Right atrium auricular region (tissue), 2 donors: ENCODE data around the gene SOCS7. TPM values are rescaled to one million over a fixed set of nuclear protein-coding genes. Genes with fewer than 3 reads are reported as not detected.
A peak's percentile ranks its signal among the peaks of the same experiment; 100 is the strongest.

Experiments used
- DNase-seq: peaks from one replicate; pipeline ENCODE4 v3.0.0-alpha.2; 2019; ENCODE audit warnings: low spot score
- H3K27ac ChIP-seq, 2 donors: fragments of 200-600 bp; sonication (generic); 1 replicate in 1 of 2; 2 replicates in 1 of 2; pipeline ENCODE4 v1.5.1; 2016 to 2019
- H3K27me3 ChIP-seq, 2 donors: fragments of 200-600 bp; sonication (generic); one replicate each; pipeline versions ENCODE4 v1.5.1 to v1.6.0; 2017 to 2019
- H3K36me3 ChIP-seq: fragments of 200-600 bp; sonication (generic); one replicate; pipeline ENCODE4 v1.5.1; 2016
- H3K4me1 ChIP-seq, 2 donors: fragments of 200-600 bp; sonication (generic); one replicate each; pipeline versions ENCODE4 v1.5.1 to v1.6.0; 2017 to 2019
- H3K4me3 ChIP-seq, 2 donors: fragments of 200-600 bp; sonication (generic); 1 replicate in 1 of 2; 2 replicates in 1 of 2; pipeline ENCODE4 v1.5.1; 2017 to 2019; ENCODE audit warnings: mild to moderate bottlenecking in 1 of 2, moderate library complexity in 1 of 2
- H3K9me3 ChIP-seq, 2 donors: fragments of 200-600 bp; sonication (generic); one replicate each; pipeline ENCODE4 v1.5.1; 2019
- total RNA-seq, 2 donors: library from RNA; depleted of rRNA; stranded (reverse); fragments of >200 nt; gene quantifications; one replicate each; pipeline ENCODE4 v1.1.0, GENCODE V29; 2016
- TF ChIP-seq, protein P1 (sequence below), 2 donors: fragments of 200-600 bp; sonication (generic); IDR thresholded peaks; one replicate each; pipeline ENCODE4 v1.5.1; 2019; ENCODE audit warnings: antibody characterized with exemption in 2 of 2

The SOCS7 gene
- total RNA-seq, 2 donors from 2014 or later = 12.2 to 14.8 TPM

DNA sequence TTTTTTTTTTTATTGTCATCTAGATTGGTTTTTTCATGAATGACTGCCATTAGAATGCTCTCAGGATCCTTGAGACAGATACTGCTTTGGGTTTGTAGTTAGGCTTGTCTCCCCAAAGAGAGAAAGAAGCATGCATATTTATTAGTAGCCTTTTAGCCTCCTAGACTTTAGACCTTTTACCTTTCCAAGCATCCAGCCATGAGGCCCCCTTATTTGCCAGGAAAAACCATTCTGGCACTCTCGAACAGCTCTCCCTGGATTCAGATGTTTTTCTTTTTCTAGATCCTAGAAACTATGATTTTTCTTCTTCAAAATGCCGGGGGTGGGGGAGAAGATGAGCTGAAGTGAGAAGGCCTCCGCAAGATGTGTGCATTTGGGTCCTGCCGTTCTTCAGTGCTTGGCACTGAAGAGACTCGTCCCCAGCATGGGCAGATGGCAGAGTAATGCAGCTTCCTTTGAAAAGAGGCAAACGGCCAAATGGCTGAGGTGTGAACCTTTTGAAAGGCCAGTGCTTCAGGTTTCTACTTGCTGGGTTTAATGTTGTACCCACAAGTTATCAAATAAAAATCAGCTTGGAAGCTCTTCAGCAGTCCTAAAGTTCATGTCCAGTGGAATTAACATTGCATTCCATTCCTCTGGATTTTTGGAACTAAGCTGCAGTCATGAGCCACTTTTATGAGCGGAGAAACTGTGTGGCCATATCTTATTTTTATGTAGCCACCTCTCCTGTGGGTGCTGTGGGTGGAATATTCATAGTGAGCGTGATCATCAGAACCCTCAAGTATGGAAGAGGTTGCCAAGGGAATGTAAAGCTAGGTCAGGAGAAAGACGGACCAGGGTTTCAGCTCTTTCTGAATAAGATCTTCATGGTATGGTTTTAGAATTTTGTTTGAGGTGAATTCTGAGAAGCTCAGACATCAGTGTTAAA is 7.2 kb downstream of the SOCS7 start:
- Histone ChIP-seq H3K4me1 (peaks cover 0 to 71% of the 10 kb centered on the region in 2 donors), H3K36me3 (no peaks in the 10 kb centered on the region), H3K27me3 (no peaks in the 10 kb centered on the region), H3K4me3 (no peak overlapping the region), H3K27ac (peak overlapping the region; percentile 46 to 49), H3K9me3 (no peaks in the 10 kb centered on the region)
- TF ChIP-seq, protein P1, sequence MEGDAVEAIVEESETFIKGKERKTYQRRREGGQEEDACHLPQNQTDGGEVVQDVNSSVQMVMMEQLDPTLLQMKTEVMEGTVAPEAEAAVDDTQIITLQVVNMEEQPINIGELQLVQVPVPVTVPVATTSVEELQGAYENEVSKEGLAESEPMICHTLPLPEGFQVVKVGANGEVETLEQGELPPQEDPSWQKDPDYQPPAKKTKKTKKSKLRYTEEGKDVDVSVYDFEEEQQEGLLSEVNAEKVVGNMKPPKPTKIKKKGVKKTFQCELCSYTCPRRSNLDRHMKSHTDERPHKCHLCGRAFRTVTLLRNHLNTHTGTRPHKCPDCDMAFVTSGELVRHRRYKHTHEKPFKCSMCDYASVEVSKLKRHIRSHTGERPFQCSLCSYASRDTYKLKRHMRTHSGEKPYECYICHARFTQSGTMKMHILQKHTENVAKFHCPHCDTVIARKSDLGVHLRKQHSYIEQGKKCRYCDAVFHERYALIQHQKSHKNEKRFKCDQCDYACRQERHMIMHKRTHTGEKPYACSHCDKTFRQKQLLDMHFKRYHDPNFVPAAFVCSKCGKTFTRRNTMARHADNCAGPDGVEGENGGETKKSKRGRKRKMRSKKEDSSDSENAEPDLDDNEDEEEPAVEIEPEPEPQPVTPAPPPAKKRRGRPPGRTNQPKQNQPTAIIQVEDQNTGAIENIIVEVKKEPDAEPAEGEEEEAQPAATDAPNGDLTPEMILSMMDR (IDR thresholded peaks at IDR 0.05) = no peak
- DNase-seq = no peak

DNA sequence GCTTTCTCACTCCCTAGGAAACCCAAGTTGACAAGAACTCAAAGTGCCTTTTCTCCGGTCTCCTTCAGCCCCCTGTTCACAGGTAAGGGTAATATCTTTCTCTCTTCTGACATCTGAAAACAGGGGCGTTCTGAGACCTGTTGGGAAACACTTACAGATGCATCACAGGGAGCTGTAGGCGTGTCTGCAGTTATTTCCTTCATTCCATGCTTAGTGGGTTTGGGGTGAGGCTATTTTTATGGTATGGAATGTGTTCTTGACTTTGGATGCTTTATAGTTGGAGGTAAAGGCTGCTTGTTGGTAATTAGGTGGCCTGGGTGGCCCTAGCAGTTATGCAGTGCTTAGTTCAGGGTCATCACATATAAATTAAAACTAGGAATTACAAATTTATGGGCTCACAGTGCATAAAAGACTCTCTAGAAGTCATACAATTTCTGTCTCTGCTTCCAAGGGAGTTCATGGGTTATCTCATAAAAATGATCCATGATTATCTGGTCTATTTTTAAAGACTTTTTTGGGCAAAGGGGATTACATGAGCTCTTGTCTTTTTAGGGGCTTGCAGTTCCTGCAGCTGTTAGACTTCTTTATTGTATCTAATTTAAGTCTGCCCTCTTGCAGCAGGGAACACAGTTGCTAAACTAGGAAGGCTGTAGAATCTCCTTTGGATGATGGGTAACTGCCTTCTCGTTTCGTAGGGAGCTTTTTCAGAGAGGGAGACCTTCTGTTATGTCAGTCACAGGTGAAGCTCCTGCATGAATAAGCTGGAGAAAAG is 10.2 kb downstream of the SOCS7 start:
- no peak overlapping the region for H3K4me3 ChIP-seq
- H3K27ac ChIP-seq = no peak overlapping the region
- TF ChIP-seq, protein P1 (IDR thresholded peaks at IDR 0.05) = no peak
- H3K4me1 ChIP-seq = peaks cover 0 to 41% of the 10 kb centered on the region in 2 donors
- peaks cover 21% of the 10 kb centered on the region for H3K36me3 ChIP-seq
- H3K27me3 ChIP-seq = no peaks in the 10 kb centered on the region
- no peak for DNase-seq
- H3K9me3 ChIP-seq = no peaks in the 10 kb centered on the region

DNA sequence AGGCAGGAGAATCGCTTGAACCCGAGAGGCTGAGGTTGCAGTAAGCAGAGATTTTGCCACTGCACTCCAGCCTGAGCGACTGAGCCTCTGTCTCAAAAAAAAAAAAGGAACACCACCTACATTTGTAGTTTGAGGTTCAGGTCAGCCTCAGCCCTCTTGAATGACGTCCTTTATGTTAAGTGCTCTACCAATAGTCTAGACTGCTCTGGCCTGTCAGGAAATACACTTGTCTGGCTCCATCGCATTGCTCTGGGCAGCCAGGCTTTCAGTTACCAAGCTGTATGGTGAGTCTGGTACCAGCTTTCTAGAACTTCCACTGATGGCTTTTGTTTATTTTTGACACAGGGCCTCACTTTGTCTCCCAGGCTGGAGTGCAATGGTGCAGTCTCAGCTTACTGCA is 11.4 kb downstream of the SOCS7 start:
- Histone ChIP-seq H3K27me3 (no peaks in the 10 kb centered on the region), H3K36me3 (peaks cover 31% of the 10 kb centered on the region), H3K4me3 (no peak overlapping the region), H3K4me1 (peaks cover 0 to 30% of the 10 kb centered on the region in 2 donors), H3K27ac (no peak overlapping the region), H3K9me3 (no peaks in the 10 kb centered on the region)
- TF ChIP-seq, protein P1 (IDR thresholded peaks at IDR 0.05) = no peak
- DNase-seq = no peak

DNA sequence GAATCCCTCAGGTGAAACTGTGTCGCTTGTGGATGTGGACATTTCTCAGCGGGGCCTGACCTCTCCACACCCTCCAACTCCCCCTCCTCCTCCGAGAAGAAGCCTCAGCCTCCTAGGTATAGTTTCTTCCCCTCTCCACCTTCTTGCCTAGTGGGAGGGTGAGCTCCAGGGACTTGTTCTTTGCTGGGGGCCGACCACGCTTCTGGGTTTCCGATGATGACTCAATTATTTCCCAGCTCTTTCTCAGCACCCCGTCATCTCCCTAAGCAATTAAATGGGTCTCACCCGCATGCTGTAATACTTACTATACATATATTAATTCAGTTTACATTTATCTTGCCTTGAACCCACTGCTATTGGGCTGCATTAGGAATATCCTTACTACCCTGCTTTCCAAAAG is 13.1 kb downstream of the SOCS7 start:
- no peaks in the 10 kb centered on the region for H3K9me3 ChIP-seq
- peaks cover 47% of the 10 kb centered on the region for H3K36me3 ChIP-seq
- H3K27ac ChIP-seq = no peak overlapping the region
- TF ChIP-seq, protein P1 (IDR thresholded peaks at IDR 0.05) = no peak
- no peaks in the 10 kb centered on the region for H3K27me3 ChIP-seq
- H3K4me1 ChIP-seq = peaks cover 0 to 17% of the 10 kb centered on the region in 2 donors
- DNase-seq = no peak
- H3K4me3 ChIP-seq = no peak overlapping the region

DNA sequence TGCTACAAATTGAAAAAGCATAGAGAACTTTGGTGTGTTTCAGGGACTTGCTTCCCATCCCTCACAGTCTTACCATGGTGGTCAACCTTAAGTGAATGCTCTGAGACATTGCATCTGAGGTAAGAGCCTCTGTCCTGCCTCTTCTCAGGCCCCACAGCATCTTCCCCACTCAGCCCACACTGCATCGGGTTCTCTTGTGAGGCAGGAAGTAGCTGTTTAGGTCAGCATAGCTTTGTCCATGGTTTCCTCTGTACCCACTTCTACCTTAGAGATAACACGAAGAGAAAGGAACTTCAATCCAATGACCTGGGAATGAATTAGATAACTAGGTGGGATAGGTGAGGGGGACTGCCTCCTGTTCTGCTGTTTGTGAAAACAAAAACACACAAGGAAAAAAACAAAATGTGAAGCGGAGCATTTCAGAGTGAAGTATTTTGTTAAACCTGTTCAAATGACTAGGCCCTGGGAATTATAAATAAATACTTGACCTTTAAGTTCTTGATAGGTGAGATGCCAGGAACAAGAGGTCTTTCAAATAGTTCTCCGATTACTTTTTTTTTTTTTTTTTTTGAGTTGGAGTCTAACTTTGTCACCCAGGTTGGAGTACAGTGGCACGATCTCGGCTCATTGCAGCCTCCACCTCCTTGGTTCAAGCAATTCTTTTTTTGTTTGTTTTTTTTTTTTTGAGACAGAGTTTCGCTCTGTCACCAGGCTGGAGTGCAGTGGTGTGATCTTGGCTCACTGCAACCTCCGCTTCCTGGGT is 17.7 kb downstream of the SOCS7 start:
- no peak for DNase-seq
- TF ChIP-seq, protein P1 (IDR thresholded peaks at IDR 0.05) = no peak
- H3K4me3 ChIP-seq = no peak overlapping the region
- H3K9me3 ChIP-seq = no peaks in the 10 kb centered on the region
- no peaks in the 10 kb centered on the region for H3K27me3 ChIP-seq
- H3K4me1 ChIP-seq = no peaks in the 10 kb centered on the region
- no peak overlapping the region for H3K27ac ChIP-seq
- H3K36me3 ChIP-seq = peaks cover 76% of the 10 kb centered on the region
